IMR-90 (cell line): ENCODE measurements around the gene NANOS1. TPM values are rescaled to one million over a fixed set of nuclear protein-coding genes. Genes with fewer than 3 reads are reported as not detected.

Experiments used
- ATAC-seq: fragments of 200-7000 bp; cut with Tn5 transposase; 2 replicates; pipeline ENCODE4 v1.9.1; 2020; ENCODE audit warnings: low read depth, mild to moderate bottlenecking, moderate library complexity
- BruUV-seq: library from RNA; stranded (reverse); fragments of 400-500 nt; replicated peaks from 2 replicates; lab custom pipeline; 2021; lab: Mats Ljungman, UMichigan
- CTCF ChIA-PET: fragments of 300-600 bp; formaldehyde crosslinking; extraction: SDS; loops from one replicate; lab custom pipeline; 2021; ENCODE audit warnings: antibody characterized with exemption; lab: Yijun Ruan, JAX
- POLR2A ChIA-PET: fragments of 300-600 bp; sonication (Branson Sonifier 250); formaldehyde crosslinking; loops from one replicate; lab custom pipeline; 2022; ENCODE audit warnings: antibody characterized with exemption; ENCODE audit not compliant: unreplicated experiment; lab: Charles Lee
- DNase-seq: peaks from one replicate; pipeline ENCODE4 v3.0.0; 2013
- H2AFZ ChIP-seq: replicated peaks from 2 replicates; pipeline ENCODE3; 2013; ENCODE audit warnings: low read length, mild to moderate bottlenecking; ENCODE audit not compliant: poor library complexity
- H2AK5ac ChIP-seq: 2 replicates; pipeline ENCODE4 v1.6.1; 2013; ENCODE audit warnings: low read depth, low read length, inconsistent platforms
- H2AK9ac ChIP-seq: replicated peaks from 2 replicates; pipeline ENCODE3; 2013; ENCODE audit warnings: mild to moderate bottlenecking, low read depth, low read length, moderate library complexity; ENCODE audit not compliant: poor library complexity
- H2BK120ac ChIP-seq: 2 replicates; pipeline ENCODE4 v1.6.1; 2013; ENCODE audit warnings: low read depth, low read length, inconsistent platforms
- H2BK15ac ChIP-seq: 3 replicates; pipeline ENCODE4 v1.6.1; 2013; ENCODE audit warnings: low read depth, low read length, inconsistent platforms
- H2BK20ac ChIP-seq: 2 replicates; pipeline ENCODE4 v1.6.1; 2013; ENCODE audit warnings: low read depth, mild to moderate bottlenecking, inconsistent platforms, low read length, moderate library complexity
- H2BK5ac ChIP-seq: 2 replicates; pipeline ENCODE4 v1.6.1; 2013; ENCODE audit warnings: mild to moderate bottlenecking, low read depth, low read length, inconsistent platforms; ENCODE audit not compliant: poor library complexity, severe bottlenecking
- H3K14ac ChIP-seq: replicated peaks from 2 replicates; pipeline ENCODE4 v1.6.1; 2013; ENCODE audit warnings: low read depth, low read length, inconsistent platforms
- H3K18ac ChIP-seq: 2 replicates; pipeline ENCODE4 v1.6.1; 2013; ENCODE audit warnings: low read depth, low read length, control low read depth
- H3K23ac ChIP-seq: 2 replicates; pipeline ENCODE4 v1.6.1; 2013; ENCODE audit warnings: low read depth, low read length, inconsistent platforms
- H3K27ac ChIP-seq: 2 replicates; pipeline ENCODE4 v1.5.1; 2013; ENCODE audit warnings: mild to moderate bottlenecking, control low read depth, low read length; ENCODE audit not compliant: insufficient read depth
- H3K27me3 ChIP-seq: 2 replicates; pipeline ENCODE4 v1.6.1; 2013; ENCODE audit warnings: low read length; ENCODE audit not compliant: control insufficient read depth, insufficient read depth
- H3K36me3 ChIP-seq: 2 replicates; pipeline ENCODE4 v1.6.1; 2013; ENCODE audit warnings: low read length, mixed read lengths; ENCODE audit not compliant: control insufficient read depth, insufficient read depth
- H3K4ac ChIP-seq: 2 replicates; pipeline ENCODE4 v1.6.1; 2013; ENCODE audit warnings: low read depth, low read length, inconsistent platforms
- H3K4me1 ChIP-seq: 2 replicates; pipeline ENCODE4 v1.6.1; 2013; ENCODE audit warnings: low read length, mixed read lengths; ENCODE audit not compliant: control insufficient read depth, insufficient read depth
- H3K4me2 ChIP-seq: 2 replicates; pipeline ENCODE4 v1.6.1; 2013; ENCODE audit warnings: low read depth, mild to moderate bottlenecking, control low read depth, low read length, moderate library complexity
- H3K4me3 ChIP-seq: 2 replicates; pipeline ENCODE4 v1.5.1; 2013; ENCODE audit warnings: low read depth, mild to moderate bottlenecking, control low read depth, low read length, moderate library complexity; ENCODE audit not compliant: insufficient read depth
- H3K56ac ChIP-seq: 2 replicates; pipeline ENCODE4 v1.6.1; 2013; ENCODE audit warnings: low read length, inconsistent platforms; ENCODE audit not compliant: insufficient read depth; ENCODE audit errors: extremely low read depth
- H3K79me1 ChIP-seq, 2 experiments: 2 replicates each; pipeline ENCODE4 v1.6.1; 2013; ENCODE audit warnings: low read length in 2 of 2, inconsistent platforms in 1 of 2, low read depth in 1 of 2
- H3K9ac ChIP-seq: 2 replicates; pipeline ENCODE4 v1.6.1; 2013; ENCODE audit warnings: low read depth, low read length, control low read depth
- H3K9me1 ChIP-seq: 2 replicates; pipeline ENCODE4 v1.6.1; 2013; ENCODE audit warnings: low read length, inconsistent platforms; ENCODE audit not compliant: insufficient read depth
- H3K9me3 ChIP-seq: 2 replicates; pipeline ENCODE4 v1.6.1; 2013; ENCODE audit warnings: low read length; ENCODE audit not compliant: control insufficient read depth, insufficient read depth
- H4K20me1 ChIP-seq: 2 replicates; pipeline ENCODE4 v1.6.1; 2013; ENCODE audit warnings: low read length, inconsistent platforms; ENCODE audit not compliant: insufficient read depth
- H4K5ac ChIP-seq: 2 replicates; pipeline ENCODE4 v1.6.1; 2013; ENCODE audit warnings: mild to moderate bottlenecking, low read depth, low read length, control low read depth
- H4K8ac ChIP-seq, 2 experiments: 2 replicates each; pipeline ENCODE4 v1.6.1; 2013; ENCODE audit warnings: low read depth in 2 of 2, low read length in 2 of 2, control low read depth in 1 of 2, inconsistent platforms in 1 of 2
- H4K91ac ChIP-seq: 2 replicates; pipeline ENCODE4 v1.6.1; 2013; ENCODE audit warnings: low read depth, low read length, inconsistent platforms; ENCODE audit not compliant: insufficient read depth
- BHLHE40 ChIP-seq: fragments of 150-350 bp; IDR thresholded peaks from 2 replicates; pipeline ENCODE4 v1.6.1; 2016; ENCODE audit warnings: mild to moderate bottlenecking, low read depth, low read length
- CEBPB ChIP-seq: IDR thresholded peaks from 2 replicates; pipeline ENCODE4 v1.6.1; 2012; ENCODE audit warnings: low read depth, low read length, improper control_type of control experiment
- MAFK ChIP-seq: IDR thresholded peaks from 2 replicates; pipeline ENCODE4 v1.6.1; 2012; ENCODE audit warnings: low read depth, low read length, improper control_type of control experiment
- POLR2A ChIP-seq: IDR thresholded peaks from 2 replicates; pipeline ENCODE4 v1.6.1; 2012; ENCODE audit warnings: mild to moderate bottlenecking, low read depth, low read length
- RAD21 ChIP-seq: IDR thresholded peaks from 2 replicates; pipeline ENCODE4 v1.6.1; 2012; ENCODE audit warnings: low read length, improper control_type of control experiment
- RCOR1 ChIP-seq: IDR thresholded peaks from 2 replicates; pipeline ENCODE4 v1.6.1; 2012; ENCODE audit warnings: mild to moderate bottlenecking, low read length, improper control_type of control experiment; ENCODE audit not compliant: insufficient replicate concordance
- RFX5 ChIP-seq: IDR thresholded peaks from 2 replicates; pipeline ENCODE4 v1.8.0; 2012; ENCODE audit warnings: low read depth, mild to moderate bottlenecking, low read length, moderate library complexity
- WGBS, 2 experiments: methylation state at CpG; one replicate each; pipeline versions ENCODE4 v1.1.5 to v1.1.7; 2013; ENCODE audit warnings: missing lambda C conversion rate in 2 of 2; ENCODE audit not compliant: insufficient read length in 1 of 2; ENCODE audit errors: extremely low coverage in 2 of 2; 5-methylcytosine and 5-hydroxymethylcytosine counted together
- dilution Hi-C: fragments of 300-500 bp; cut with HindIII; formaldehyde crosslinking; loops from one replicate; pipeline ENCODE4 v1.14.3; 2018; ENCODE audit warnings: low sequenced_read_pairs; ENCODE audit not compliant: unreplicated experiment
- in situ Hi-C: fragments of 300-500 bp; cut with MboI; formaldehyde crosslinking; loops from 3 replicates; pipeline ENCODE4 v1.14.3; 2019; ENCODE audit warnings: low sequenced_read_pairs, inconsistent platforms, mixed read lengths
- intact Hi-C: fragments of 100-400 bp; cut with micrococcal nuclease; formaldehyde crosslinking; loops from 2 replicates; pipeline ENCODE4 v1.10.0; 2022
- polyA plus RNA-seq, 3 experiments: library from polyadenylated mRNA; depleted of rRNA; stranded (reverse); fragments of >200 nt; gene quantifications; 2 replicates each; pipeline ENCODE4 v1.2.3, GENCODE V29; 2012; ENCODE audit warnings: low replicate concordance in 1 of 3
- total RNA-seq: library from RNA; depleted of rRNA; stranded (reverse); fragments of >200 nt; gene quantifications from 2 replicates; pipeline ENCODE4 v1.2.3, GENCODE V29; 2012
- TF ChIP-seq, protein P1 (sequence below): fragments of 150-350 bp; IDR thresholded peaks from 2 replicates; pipeline ENCODE4 v1.6.1; 2016; ENCODE audit warnings: low read depth, mild to moderate bottlenecking, low read length, moderate library complexity, borderline replicate concordance

Gene NANOS1
- total and polyA plus RNA-seq, 2 of the 4 experiments (the other 2 are of a cell fraction), result under 0.01 to 0.12 TPM

DNA sequence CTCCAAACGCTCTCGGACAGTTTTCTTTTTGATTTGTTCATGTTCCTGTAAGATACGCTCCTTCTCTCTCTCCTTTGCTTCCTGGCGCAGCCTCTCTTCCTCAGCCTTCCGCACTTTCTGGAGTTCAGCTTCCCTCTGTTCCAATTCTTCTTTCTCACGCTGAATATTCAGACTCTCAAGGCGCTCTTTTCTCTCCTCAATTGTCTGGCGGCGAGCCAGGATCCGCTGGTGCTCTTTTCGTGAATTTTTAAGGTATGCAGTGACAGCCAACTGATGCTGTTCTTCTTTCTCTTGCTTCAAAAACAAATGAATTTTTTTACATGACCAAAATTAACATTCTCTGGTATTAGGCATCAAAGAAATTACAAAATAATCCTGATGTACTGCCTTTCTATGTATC, 28.5 kb downstream of the NANOS1 start:
- ChIA-PET POLR2A (no interaction called here), CTCF (no interaction called here)
- ATAC-seq, result no peak
- Histone ChIP-seq H2BK15ac (no peak overlapping the region), H3K56ac (no peak overlapping the region), H3K18ac (no peak overlapping the region), H3K23ac (no peak overlapping the region), H3K4me3 (no peak overlapping the region), H3K4me2 (no peak overlapping the region), H2BK20ac (no peak overlapping the region), H2AK9ac (no peak overlapping the region), H3K27ac (no peak overlapping the region), H3K79me1 (peaks cover 29 to 47% of the 10 kb centered on the region in 2 experiments), H3K14ac (no peak overlapping the region), H3K27me3 (no peaks in the 10 kb centered on the region), H3K9me3 (no peaks in the 10 kb centered on the region), H3K9me1 (no peaks in the 10 kb centered on the region), H4K20me1 (peaks cover 11% of the 10 kb centered on the region), H3K4ac (no peak overlapping the region), H2AK5ac (no peak overlapping the region), H2BK5ac (no peak overlapping the region), H4K5ac (no peak overlapping the region), H4K91ac (no peak overlapping the region), H2AFZ (no peak overlapping the region), H2BK120ac (no peak overlapping the region), H3K4me1 (no peaks in the 10 kb centered on the region), H3K9ac (no peak overlapping the region), H3K36me3 (peaks cover 63% of the 10 kb centered on the region), H4K8ac (no peak overlapping the region)
- dilution Hi-C loops, result no loop called here
- no peak for TF ChIP-seq RCOR1
- TF ChIP-seq, protein P1, sequence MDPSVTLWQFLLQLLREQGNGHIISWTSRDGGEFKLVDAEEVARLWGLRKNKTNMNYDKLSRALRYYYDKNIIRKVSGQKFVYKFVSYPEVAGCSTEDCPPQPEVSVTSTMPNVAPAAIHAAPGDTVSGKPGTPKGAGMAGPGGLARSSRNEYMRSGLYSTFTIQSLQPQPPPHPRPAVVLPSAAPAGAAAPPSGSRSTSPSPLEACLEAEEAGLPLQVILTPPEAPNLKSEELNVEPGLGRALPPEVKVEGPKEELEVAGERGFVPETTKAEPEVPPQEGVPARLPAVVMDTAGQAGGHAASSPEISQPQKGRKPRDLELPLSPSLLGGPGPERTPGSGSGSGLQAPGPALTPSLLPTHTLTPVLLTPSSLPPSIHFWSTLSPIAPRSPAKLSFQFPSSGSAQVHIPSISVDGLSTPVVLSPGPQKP, result no peak
- TF ChIP-seq BHLHE40, result no peak
- no peak for TF ChIP-seq RFX5
- TF ChIP-seq CEBPB, result no peak
- TF ChIP-seq MAFK, result no peak
- TF ChIP-seq POLR2A, result no peak
- no peak for TF ChIP-seq RAD21
- no TSS peak for BruUV-seq
- in situ Hi-C loops, result no loop called here
- intact Hi-C loops, result loop anchor here (5.0 kb wide), 2 partner anchors 519 to 869 kb away; no protein-coding TSS in a partner anchor
- 93% methylated on average over 7 of the region's 11 CpGs; no CpG with 5 or more reads in 1 of the 2 experiments for WGBS, 2 experiments
- no peak for DNase-seq
